ENCODE data around the gene SNTG2.

SNTG2 gene

GRCh38 chr2:1153920-1154319 lies 203.3 kb downstream of the SNTG2 start:
- DNase-seq = no peak

DNA sequence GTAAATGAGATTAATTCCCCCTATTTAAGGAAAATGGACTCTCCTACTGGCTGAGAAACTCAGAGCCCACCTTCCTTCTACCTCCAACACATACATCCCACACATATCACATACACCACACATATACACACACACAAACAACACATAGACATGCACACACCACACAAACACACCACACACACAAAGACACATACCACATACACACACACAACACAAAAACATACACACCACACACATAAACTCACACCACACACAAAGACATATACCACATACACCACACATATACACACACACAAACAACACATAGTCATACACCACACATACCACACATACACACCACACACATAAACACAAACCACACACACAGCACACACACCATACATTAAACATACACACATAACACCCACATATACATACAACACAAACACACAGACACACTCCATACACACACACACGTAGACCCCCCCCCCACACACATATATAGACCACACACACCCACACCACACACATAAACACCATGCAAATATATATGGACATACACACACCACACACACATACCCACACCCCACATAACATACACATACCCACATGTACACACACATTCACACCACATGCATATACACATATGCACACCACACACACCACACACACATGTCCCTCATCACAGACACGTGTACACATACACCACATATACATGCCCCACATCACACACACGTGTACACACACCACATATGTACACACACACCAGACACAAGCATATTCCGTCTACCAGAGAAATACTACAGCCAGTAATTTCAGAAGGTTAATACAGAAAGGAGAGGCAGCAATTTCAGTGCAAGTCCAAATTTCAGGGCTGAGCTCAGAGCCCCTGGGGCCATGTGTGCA lies 204.3 kb downstream of the SNTG2 start:
- no peak for DNase-seq

GRCh38 chr2:1156059-1156458 lies 205.4 kb downstream of the SNTG2 start:
- DNase-seq = no peak

GRCh38 chr2:1156531-1156930 lies 205.9 kb downstream of the SNTG2 start:
- DNase-seq = no peak

DNA sequence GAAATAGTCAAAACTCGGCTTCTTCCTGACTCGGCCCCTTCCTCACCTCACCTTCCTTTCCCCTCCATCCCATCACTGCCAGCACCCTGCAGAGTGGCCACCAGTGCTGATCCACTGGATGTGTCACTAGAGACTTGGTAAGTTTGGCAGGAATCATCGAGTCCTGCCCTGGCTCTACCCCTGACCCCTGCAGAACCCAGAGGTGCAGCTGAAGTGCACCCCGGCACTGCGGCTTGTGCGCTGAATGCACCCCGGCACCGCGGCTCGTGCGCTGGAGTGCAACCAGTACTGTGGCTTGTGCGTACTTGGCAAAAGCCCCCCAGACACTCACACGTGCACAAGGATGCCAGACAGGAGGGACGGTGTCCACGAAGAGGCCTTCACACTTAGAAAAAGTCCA lies 206.5 kb downstream of the SNTG2 start:
- no peak for DNase-seq

DNA sequence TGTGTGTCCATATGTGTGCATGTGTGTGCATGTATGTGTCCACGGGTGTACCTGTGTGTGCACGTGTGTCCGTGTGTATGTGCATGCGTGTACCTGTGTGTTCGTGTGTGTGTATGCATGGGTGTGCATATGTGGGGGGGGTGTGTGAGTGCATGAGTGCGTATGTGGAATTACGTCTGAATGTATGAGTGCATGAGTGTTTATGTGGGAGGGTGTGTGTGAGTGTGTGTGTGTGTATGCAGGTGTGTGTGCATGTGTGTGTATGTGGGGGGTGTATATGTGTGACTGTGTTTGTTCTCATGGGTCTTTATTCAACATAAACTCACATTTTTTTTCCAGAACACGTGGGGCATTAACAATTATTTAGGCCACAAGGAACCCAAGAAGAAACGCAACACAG lies 208.4 kb downstream of the SNTG2 start:
- no peak for DNase-seq

GRCh38 chr2:1162246-1162645 lies 211.6 kb downstream of the SNTG2 start:
- no peak for DNase-seq

- no peak for DNase-seq
Measured at GRCh38 chr2:1162768-1163584, 212.3 kb downstream of the SNTG2 start.

- DNase-seq = no peak
Measured at GRCh38 chr2:1166976-1167375, 216.3 kb downstream of the SNTG2 start.

GRCh38 chr2:1168846-1169245 lies 218.2 kb downstream of the SNTG2 start:
- no peak for DNase-seq

DNA sequence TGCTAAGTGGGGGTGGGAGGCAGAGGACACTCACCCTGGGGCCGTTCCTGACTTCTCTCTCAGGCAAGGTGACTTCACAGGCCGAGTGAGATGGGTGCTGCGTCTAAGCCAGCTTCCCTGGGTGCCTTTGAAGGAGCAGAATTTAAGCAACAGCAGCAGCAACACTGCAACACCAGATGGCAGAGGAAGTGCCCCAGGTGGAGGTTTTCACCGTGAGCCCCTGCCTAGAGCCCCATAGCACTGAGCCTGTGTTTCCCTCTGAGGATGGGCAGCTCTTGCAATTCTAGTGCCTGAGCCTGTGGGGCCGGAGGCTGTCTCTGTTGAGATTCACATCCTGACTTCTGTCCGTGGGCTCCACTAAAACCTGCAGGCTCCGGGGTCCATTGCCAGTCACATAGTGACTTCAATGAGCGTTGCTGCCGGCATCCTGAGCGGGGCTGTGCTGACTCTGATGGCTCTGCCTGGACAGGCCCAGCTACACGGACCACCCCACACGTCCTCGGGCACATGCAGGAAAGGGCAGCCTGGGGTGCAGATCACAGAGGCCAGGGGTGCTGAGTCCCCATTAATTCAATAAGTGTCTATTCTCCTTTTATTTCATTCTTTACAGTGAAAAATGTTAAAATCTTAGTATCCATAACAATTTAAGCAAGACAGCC lies 218.8 kb downstream of the SNTG2 start:
- no peak for DNase-seq

GRCh38 chr2:1170241-1170640 lies 219.6 kb downstream of the SNTG2 start:
- DNase-seq = no peak

DNA sequence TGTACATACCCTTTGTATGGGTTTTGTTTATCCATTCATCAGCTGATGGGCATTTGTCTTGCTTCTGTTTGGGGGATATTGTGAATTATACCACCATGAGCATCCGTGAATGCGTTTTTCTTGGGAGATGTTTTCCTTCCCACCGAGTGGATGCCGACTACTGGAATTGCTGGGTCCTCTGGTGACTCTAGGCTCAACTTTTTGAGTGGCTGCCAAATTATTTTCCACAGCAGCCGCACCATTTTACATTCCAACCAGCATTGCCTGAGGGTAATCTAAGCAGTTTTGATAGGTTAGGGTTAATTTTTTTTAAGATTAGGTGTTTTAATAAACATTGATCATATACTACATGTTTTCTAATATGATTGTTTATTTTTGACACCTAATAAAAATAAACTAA lies 220.1 kb downstream of the SNTG2 start:
- no peak for DNase-seq

- DNase-seq = no peak
Measured at GRCh38 chr2:1173528-1173927, 222.9 kb downstream of the SNTG2 start.

GRCh38 chr2:1181893-1182292 lies 231.2 kb downstream of the SNTG2 start:
- no peak for DNase-seq

DNA sequence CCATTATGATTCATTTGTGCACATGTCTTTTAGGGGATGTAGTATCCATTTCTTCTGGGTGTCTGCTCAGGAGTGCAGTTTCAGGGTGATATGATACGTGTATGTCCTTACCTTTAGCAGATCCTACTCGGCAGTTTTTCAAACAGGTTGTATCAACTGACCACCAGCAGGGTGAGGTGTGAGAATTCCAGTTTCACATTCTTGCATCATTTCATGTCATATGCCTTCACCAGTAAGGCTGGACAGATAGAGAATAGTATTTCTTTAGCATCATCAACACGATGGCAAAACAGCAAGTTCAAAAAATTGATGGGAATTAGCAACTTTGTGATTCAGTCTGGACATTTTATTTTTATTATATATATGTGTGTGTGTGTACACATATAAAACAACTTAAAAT lies 232.7 kb downstream of the SNTG2 start:
- no peak for DNase-seq

DNA sequence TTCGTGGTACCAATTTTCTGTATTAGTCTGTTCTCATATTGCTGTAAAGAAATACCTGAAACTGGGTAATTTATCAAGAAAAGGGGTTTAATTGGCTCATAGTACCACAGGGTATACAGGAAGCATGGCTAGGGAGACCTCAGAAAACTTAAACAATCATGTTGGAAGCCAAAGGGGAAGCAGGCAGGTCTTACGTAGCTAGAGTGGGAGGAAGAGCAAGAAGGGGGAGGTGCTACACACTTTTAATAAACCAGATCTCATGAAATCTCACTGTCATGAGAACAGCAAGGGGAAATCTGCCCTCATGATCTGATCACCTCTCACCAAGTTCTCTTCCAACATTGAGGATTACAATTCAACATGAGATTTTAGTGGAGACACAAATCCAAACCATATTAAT lies 235.8 kb downstream of the SNTG2 start:
- no peak for DNase-seq

- no peak for DNase-seq
Measured at GRCh38 chr2:1187189-1187588, 236.5 kb downstream of the SNTG2 start.

DNA sequence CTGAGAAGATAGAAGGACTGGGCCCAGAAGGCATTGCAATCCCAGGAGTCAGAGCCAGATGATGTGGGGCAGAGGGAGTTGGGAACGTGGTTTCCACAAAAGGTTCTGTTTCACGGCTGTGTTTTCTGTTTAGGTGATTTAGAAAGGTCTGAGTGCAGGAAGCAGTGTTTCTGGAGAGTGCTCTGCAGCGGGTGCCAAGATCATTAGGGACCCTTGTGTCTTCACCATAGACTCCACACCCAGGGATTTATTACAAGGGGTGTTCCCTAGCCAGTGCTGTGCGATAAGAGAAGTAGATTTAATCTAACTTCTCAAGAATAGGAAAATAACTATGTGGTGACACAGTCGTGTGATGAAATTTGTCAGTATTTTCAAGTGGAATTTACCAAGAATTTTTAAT lies 241.5 kb downstream of the SNTG2 start:
- DNase-seq = no peak

DNA sequence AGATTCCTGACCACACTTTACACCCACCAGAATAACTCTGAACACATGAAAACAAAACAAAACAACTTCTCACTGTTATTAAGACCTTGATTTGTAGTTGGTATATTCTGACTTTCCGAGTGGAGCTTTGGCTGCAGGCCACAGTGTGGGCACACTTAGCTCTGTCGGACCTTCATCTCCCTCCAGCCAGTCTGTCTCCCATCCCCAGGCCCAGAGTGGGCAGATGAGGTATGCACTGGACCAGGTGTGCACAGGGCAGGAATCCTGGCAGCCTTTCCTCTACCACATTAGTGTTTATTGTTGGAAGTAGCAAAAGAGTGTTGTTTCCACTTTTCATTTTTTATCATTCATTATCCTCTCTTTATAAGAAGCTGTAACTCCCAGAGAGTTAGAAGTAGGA lies 243.2 kb downstream of the SNTG2 start:
- no peak for DNase-seq

GRCh38 chr2:1203772-1204171 lies 253.1 kb downstream of the SNTG2 start:
- no peak for DNase-seq

GRCh38 chr2:1205853-1206252 lies 255.2 kb downstream of the SNTG2 start:
- no peak for DNase-seq

DNA sequence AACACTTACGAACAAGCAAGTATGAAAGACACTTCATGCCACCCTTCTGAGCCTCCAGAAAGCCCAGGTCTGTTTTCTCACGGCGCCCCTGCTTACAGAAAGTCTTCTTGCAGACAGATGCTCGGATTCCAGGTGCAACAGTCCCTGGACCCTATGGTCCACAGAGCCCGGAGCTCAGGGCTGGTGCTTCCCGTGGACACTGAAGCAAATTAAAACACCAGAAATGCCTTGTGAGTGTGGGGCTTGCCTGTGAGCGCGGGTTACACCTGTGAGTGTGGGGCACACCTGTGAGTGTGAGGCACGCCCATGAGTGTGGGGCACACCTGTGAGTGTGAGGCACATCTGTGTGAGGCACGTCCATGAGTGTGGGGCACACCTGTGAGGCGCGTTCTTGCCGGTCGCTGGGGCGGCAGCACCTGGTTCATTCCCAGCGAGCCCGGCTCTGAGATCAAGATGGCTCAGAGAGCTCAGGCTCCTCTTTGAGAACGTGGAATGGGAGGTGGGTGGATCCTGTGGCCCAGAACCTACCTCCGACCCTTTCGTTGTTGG lies 257.4 kb downstream of the SNTG2 start:
- no peak for DNase-seq

Measured in NCI-H226 (cell line).